T-helper 17 cell (primary cell): ENCODE measurements around the gene ELP1. TPM values are rescaled to one million over a fixed set of nuclear protein-coding genes. Genes with fewer than 3 reads are reported as not detected.
"Not testable (repeated sequence)": the region's sequence is repeated elsewhere in the genome, so short reads cannot be mapped to it uniquely, and the experiment has no call there.

Experiments used
- ATAC-seq: fragments of 150-1000 bp; cut with Tn5 transposase; 2 replicates; pipeline ENCODE4 v1.10.0; 2021; ENCODE audit warnings: mild to moderate bottlenecking, moderate library complexity
- DNase-seq, 3 donors: peaks; one replicate each; pipeline versions ENCODE4 v3.0.0 to v3.0.0-alpha.2; 2020 to 2021
- H3K9me3 ChIP-seq: one replicate; pipeline ENCODE4 v1.7.0; 2013; ENCODE audit warnings: low read length, mild to moderate bottlenecking; ENCODE audit not compliant: control insufficient read depth, poor library complexity, severe bottlenecking
- H3K27ac Mint-ChIP-seq: one replicate; pipeline ENCODE4 v1.8.0; 2022; ENCODE audit warnings: mild to moderate bottlenecking, moderate library complexity, mixed read lengths
- H3K27me3 Mint-ChIP-seq: one replicate; pipeline ENCODE4 v1.8.0; 2022; ENCODE audit warnings: mixed read lengths
- H3K36me3 Mint-ChIP-seq: one replicate; pipeline ENCODE4 v1.8.0; 2022; ENCODE audit warnings: low read depth, mixed read lengths
- H3K4me1 Mint-ChIP-seq: one replicate; pipeline ENCODE4 v1.8.0; 2022; ENCODE audit warnings: mild to moderate bottlenecking, mixed read lengths
- H3K4me3 Mint-ChIP-seq: one replicate; pipeline ENCODE4 v1.8.0; 2022; ENCODE audit warnings: mild to moderate bottlenecking, moderate library complexity, mixed read lengths
- total RNA-seq, 4 donors: library from RNA in 2 of 4; stranded (reverse) in 2 of 4; gene quantifications; one replicate each; pipeline ENCODE4 v1.2.3 and lab custom pipeline; 2022 to 2026

Gene ELP1
- total RNA-seq, 2 donors from 2014 or later = 22.0 to 23.2 TPM

GRCh38 chr9:108913391-108913790 lies 20.5 kb downstream of the ELP1 start:
- H3K27me3 Mint-ChIP-seq = no peaks in the 10 kb centered on the region
- H3K36me3 Mint-ChIP-seq = peaks cover 14% of the 10 kb centered on the region
- H3K4me3 Mint-ChIP-seq = no peak overlapping the region
- H3K4me1 Mint-ChIP-seq = peaks cover 19% of the 10 kb centered on the region
- no peak overlapping the region for H3K27ac Mint-ChIP-seq
- DNase-seq (no peak), ATAC-seq (no peak)
- H3K9me3 ChIP-seq = no peaks in the 10 kb centered on the region

DNA sequence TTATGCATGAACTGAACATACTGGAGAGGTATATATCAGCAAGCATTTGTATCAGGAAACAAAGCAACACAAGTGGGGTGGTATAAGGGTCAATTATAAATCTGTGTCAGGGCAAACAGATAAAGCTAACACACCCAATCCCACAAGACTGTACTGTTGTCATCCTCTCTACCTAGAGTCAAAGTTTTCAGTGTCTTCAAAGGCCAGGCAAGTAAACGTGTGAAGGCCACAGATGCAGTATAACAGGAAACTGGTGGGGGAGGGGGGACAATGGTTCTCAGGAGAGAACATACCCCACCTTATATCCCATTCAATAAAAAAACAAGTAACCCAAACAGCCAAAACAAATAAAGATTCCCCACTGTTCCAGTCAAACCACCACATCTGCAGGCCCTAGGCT lies 22.1 kb downstream of the ELP1 start:
- Mint-ChIP-seq H3K36me3 (peaks cover 21% of the 10 kb centered on the region), H3K27ac (peak overlapping the region; percentile 66), H3K27me3 (no peaks in the 10 kb centered on the region), H3K4me3 (no peak overlapping the region), H3K4me1 (peaks cover 20% of the 10 kb centered on the region)
- H3K9me3 ChIP-seq = no peaks in the 10 kb centered on the region
- ATAC-seq (peak; percentile 72), DNase-seq (no peak)

DNA sequence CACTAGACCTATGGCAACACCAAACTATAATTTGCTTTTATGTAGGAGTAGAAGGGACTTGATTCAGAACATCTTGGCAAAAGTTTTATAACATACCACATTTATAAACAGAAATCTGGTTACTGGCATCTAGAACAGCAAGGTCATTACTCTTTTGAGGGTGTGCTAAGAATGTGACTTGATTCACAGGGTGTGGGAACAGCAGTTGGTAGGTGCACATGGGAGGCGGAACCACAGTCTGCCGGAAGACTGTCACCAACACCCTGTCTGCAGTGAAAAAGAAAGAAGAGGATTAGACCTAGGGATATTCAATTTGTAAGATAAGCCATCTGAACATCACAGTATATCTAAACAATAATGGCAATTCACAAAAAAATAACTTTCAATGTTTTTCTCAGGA lies 23.0 kb downstream of the ELP1 start:
- ATAC-seq = no peak
- no peaks in the 10 kb centered on the region for H3K9me3 ChIP-seq
- Mint-ChIP-seq H3K4me1 (peaks cover 20% of the 10 kb centered on the region), H3K27me3 (no peaks in the 10 kb centered on the region), H3K4me3 (no peak overlapping the region), H3K27ac (peak overlapping the region; percentile 66), H3K36me3 (peaks cover 22% of the 10 kb centered on the region)
- DNase-seq = no peak

- no peaks in the 10 kb centered on the region for H3K9me3 ChIP-seq
- no peak for DNase-seq
- Mint-ChIP-seq H3K27ac (peak overlapping the region; percentile 66), H3K27me3 (no peaks in the 10 kb centered on the region), H3K4me1 (peaks cover 20% of the 10 kb centered on the region), H3K4me3 (no peak overlapping the region), H3K36me3 (peaks cover 23% of the 10 kb centered on the region)
- ATAC-seq = no peak
These were observed 23.5 kb downstream of the ELP1 start for GRCh38 chr9:108910402-108910801.

GRCh38 chr9:108905494-108905893 lies 28.4 kb downstream of the ELP1 start:
- Mint-ChIP-seq H3K4me1 (peaks cover 19% of the 10 kb centered on the region), H3K4me3 (no peak overlapping the region), H3K36me3 (peaks cover 42% of the 10 kb centered on the region), H3K27ac (peak overlapping the region; percentile 34), H3K27me3 (no peaks in the 10 kb centered on the region)
- ATAC-seq = no peak
- no peaks in the 10 kb centered on the region for H3K9me3 ChIP-seq
- DNase-seq = no peak

- H3K4me3 Mint-ChIP-seq = no peak overlapping the region
- ATAC-seq = no peak
- H3K9me3 ChIP-seq = no peaks in the 10 kb centered on the region
- peaks cover 42% of the 10 kb centered on the region for H3K36me3 Mint-ChIP-seq
- H3K27ac Mint-ChIP-seq = no peak overlapping the region
- H3K4me1 Mint-ChIP-seq = peaks cover 14% of the 10 kb centered on the region
- H3K27me3 Mint-ChIP-seq = no peaks in the 10 kb centered on the region
- DNase-seq = no peak
These were observed 29.8 kb downstream of the ELP1 start for GRCh38 chr9:108904161-108904560.

GRCh38 chr9:108903420-108904103 lies 30.4 kb downstream of the ELP1 start:
- no peak for DNase-seq
- no peak overlapping the region for H3K27ac Mint-ChIP-seq
- peaks cover 14% of the 10 kb centered on the region for H3K4me1 Mint-ChIP-seq
- peaks cover 37% of the 10 kb centered on the region for H3K36me3 Mint-ChIP-seq
- no peaks in the 10 kb centered on the region for H3K27me3 Mint-ChIP-seq
- ATAC-seq = no peak
- H3K9me3 ChIP-seq = no peaks in the 10 kb centered on the region
- H3K4me3 Mint-ChIP-seq = no peak overlapping the region

DNA sequence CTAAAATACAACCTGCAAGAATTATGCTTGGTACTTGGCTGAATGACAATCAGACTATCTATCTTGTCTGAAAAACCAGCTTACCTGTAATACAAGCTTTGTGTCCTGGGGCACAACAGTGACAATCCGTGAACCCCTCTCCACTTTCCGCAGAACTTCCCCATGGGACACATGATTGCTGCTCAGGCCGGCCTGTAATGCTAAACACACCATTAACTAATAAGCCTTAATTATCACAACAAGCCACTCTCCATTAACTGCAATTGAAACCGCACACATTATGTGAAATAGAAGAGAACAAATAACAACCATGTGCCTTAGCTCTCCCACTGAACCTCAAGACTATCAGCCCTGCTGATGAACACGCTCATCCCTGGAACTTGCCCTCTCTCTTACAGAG lies 33.7 kb downstream of the ELP1 start:
- Mint-ChIP-seq H3K27me3 (no peaks in the 10 kb centered on the region), H3K4me1 (peaks cover 9% of the 10 kb centered on the region), H3K4me3 (no peak overlapping the region), H3K36me3 (peaks cover 29% of the 10 kb centered on the region), H3K27ac (no peak overlapping the region)
- DNase-seq = no peak
- H3K9me3 ChIP-seq = no peaks in the 10 kb centered on the region
- ATAC-seq = no peak

- H3K36me3 Mint-ChIP-seq = peaks cover 30% of the 10 kb centered on the region
- H3K9me3 ChIP-seq, H3K4me1 Mint-ChIP-seq, H3K27ac Mint-ChIP-seq, H3K27me3 Mint-ChIP-seq, H3K4me3 Mint-ChIP-seq, ATAC-seq, DNase-seq: not testable (repeated sequence)
These were observed 34.8 kb downstream of the ELP1 start for GRCh38 chr9:108899023-108899695.

- H3K4me3 Mint-ChIP-seq = no peak overlapping the region
- H3K27me3 Mint-ChIP-seq = no peaks in the 10 kb centered on the region
- H3K36me3 Mint-ChIP-seq = peaks cover 26% of the 10 kb centered on the region
- H3K4me1 Mint-ChIP-seq = peaks cover 6% of the 10 kb centered on the region
- H3K9me3 ChIP-seq = no peaks in the 10 kb centered on the region
- ATAC-seq (no peak), DNase-seq (no peak)
- H3K27ac Mint-ChIP-seq = no peak overlapping the region
These were observed 36.4 kb downstream of the ELP1 start for GRCh38 chr9:108897324-108898096.

DNA sequence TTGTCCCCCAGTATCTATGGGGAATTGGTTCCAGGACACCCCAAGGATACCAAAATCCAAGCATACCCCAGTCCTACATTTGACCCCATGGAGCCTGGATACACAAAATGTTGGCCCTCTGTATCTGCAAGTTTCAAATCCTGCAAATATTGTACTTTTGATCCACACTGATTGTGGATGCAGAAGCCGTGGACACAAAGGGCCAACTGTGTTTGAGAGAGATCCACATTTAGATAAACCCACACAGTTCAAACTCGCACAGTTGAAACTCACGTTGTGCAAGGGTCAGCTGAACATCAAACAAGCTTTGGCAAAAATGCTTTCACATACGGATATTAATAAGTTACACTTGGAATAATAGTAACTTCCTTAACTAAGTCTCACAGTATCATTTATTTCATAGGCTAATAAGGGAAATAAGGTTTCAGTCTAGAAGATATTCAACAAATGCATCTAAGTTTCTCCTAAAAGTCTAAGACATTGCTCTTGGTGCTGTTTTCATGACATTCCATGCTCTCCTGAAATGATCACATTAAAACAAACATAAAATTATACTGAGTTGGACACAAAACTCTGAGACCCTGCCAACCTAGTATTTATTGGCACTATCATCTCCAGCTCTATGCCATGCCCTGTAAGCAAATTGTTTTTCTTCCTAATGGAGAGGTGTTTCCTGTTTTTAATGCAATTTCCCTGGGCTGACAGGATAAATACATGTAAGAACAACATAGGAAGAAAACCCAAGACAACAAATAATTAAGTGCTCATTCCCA lies 39.5 kb downstream of the ELP1 start:
- Mint-ChIP-seq H3K4me3 (no peak overlapping the region), H3K36me3 (peaks cover 24% of the 10 kb centered on the region), H3K27ac (peak overlapping the region; percentile 24), H3K4me1 (peaks cover 5% of the 10 kb centered on the region), H3K27me3 (no peaks in the 10 kb centered on the region)
- H3K9me3 ChIP-seq = no peaks in the 10 kb centered on the region
- DNase-seq = no peak
- ATAC-seq = no peak

DNA sequence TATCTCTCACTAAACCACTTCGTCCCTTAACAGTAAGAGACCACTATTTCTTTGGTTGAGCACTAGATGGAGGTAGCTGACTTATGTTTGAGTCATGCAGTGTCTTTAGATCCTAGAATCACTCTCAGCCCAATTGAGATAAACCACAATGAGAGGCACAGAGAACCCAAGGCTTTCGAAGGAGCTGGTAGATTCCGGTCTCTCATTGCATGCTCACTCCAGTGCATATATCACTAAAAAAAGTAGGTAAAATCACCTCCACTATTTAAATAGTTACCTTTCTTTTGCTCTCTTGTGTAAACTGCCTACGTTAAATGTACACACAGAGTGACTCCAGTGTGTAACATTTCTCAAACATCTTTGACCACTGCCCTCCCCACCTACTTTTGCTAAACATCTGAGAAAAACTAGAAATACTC lies 44.3 kb downstream of the ELP1 start:
- ATAC-seq (no peak), DNase-seq (no peak)
- Mint-ChIP-seq H3K4me3 (no peak overlapping the region), H3K36me3 (peaks cover 25% of the 10 kb centered on the region), H3K27me3 (no peaks in the 10 kb centered on the region), H3K4me1 (peaks cover 5% of the 10 kb centered on the region), H3K27ac (peak overlapping the region; percentile 11)
- no peaks in the 10 kb centered on the region for H3K9me3 ChIP-seq
